Liver (tissue), 9 donors: ENCODE measurements around the gene RAPGEF4. TPM values are rescaled to one million over a fixed set of nuclear protein-coding genes. Genes with fewer than 3 reads are reported as not detected.

Experiments used
- DNase-seq: peaks from one replicate; pipeline ENCODE4 v3.0.0-alpha.2; 2017; ENCODE audit warnings: low spot score
- H3K27ac ChIP-seq, 2 donors: one replicate each; pipeline ENCODE4 v1.7.0; 2013; ENCODE audit warnings: inconsistent platforms in 2 of 2, low read length in 2 of 2, control low read depth in 1 of 2, low read depth in 1 of 2, mild to moderate bottlenecking in 1 of 2
- H3K27me3 ChIP-seq, 4 donors: one replicate each; pipeline versions ENCODE4 v1.6.1 to v1.7.0; 2013; ENCODE audit warnings: low read length in 3 of 4, inconsistent platforms in 1 of 4, mild to moderate bottlenecking in 1 of 4, moderate library complexity in 1 of 4; ENCODE audit not compliant: control insufficient read depth in 4 of 4, insufficient read depth in 4 of 4
- H3K36me3 ChIP-seq, 4 donors: one replicate each; pipeline versions ENCODE4 v1.6.1 to v1.7.0; 2013; ENCODE audit warnings: low read length in 3 of 4, mild to moderate bottlenecking in 3 of 4, low read depth in 1 of 4, moderate library complexity in 1 of 4; ENCODE audit not compliant: control insufficient read depth in 4 of 4, insufficient read depth in 3 of 4
- H3K4me1 ChIP-seq, 4 donors: one replicate each; pipeline versions ENCODE4 v1.6.1 to v1.7.0; 2013; ENCODE audit warnings: low read length in 3 of 4, mild to moderate bottlenecking in 3 of 4, moderate library complexity in 1 of 4; ENCODE audit not compliant: control insufficient read depth in 4 of 4, insufficient read depth in 4 of 4
- H3K4me3 ChIP-seq, 3 donors: one replicate each; pipeline versions ENCODE4 v1.6.1 to v1.7.0; 2013; ENCODE audit warnings: low read length in 3 of 3, control low read depth in 1 of 3, low read depth in 1 of 3, mild to moderate bottlenecking in 1 of 3
- H3K9ac ChIP-seq, 2 donors: one replicate each; pipeline ENCODE4 v1.7.0; 2013; ENCODE audit warnings: low read length in 2 of 2, mild to moderate bottlenecking in 2 of 2, moderate library complexity in 2 of 2, control low read depth in 1 of 2, low read depth in 1 of 2
- H3K9me3 ChIP-seq, 4 donors: one replicate each; pipeline versions ENCODE4 v1.6.1 to v1.7.0; 2013; ENCODE audit warnings: low read length in 3 of 4; ENCODE audit not compliant: control insufficient read depth in 4 of 4
- ATF3 ChIP-seq: IDR thresholded peaks from 2 replicates; pipeline ENCODE4 v1.6.1; 2016; ENCODE audit warnings: antibody characterized with exemption
- CTCF ChIP-seq: fragments of 150-350 bp; IDR thresholded peaks from 2 replicates; pipeline ENCODE4 v1.5.1; 2017; ENCODE audit warnings: improper control_type of control experiment, low read depth, low read length; ENCODE audit not compliant: missing input control
- EGR1 ChIP-seq, 2 donors: IDR thresholded peaks; 2 replicates each; pipeline ENCODE4 v1.6.1; 2016 to 2018; ENCODE audit warnings: antibody characterized with exemption in 2 of 2, low read depth in 2 of 2
- FOXA1 ChIP-seq: IDR thresholded peaks from 2 replicates; pipeline ENCODE4 v1.6.1; 2016; ENCODE audit warnings: antibody characterized with exemption
- FOXA2 ChIP-seq: IDR thresholded peaks from 2 replicates; pipeline ENCODE4 v1.6.1; 2016; ENCODE audit warnings: antibody characterized with exemption
- GABPA ChIP-seq, 2 donors: IDR thresholded peaks in 1 of 2; conservative IDR thresholded peaks in 1 of 2; 2 replicates each; pipeline ENCODE4 v1.6.1; 2016; ENCODE audit warnings: antibody characterized with exemption in 2 of 2, mild to moderate bottlenecking in 1 of 2, moderate library complexity in 1 of 2
- HNF4A ChIP-seq, 2 donors: conservative IDR thresholded peaks; 2 replicates each; pipeline ENCODE4 v1.6.1; 2016; ENCODE audit warnings: antibody characterized with exemption in 2 of 2, mild to moderate bottlenecking in 2 of 2
- HNF4G ChIP-seq: IDR thresholded peaks from 2 replicates; pipeline ENCODE4 v1.6.1; 2016; ENCODE audit warnings: antibody characterized with exemption
- JUND ChIP-seq, 2 donors: IDR thresholded peaks; 2 replicates each; pipeline ENCODE4 v1.6.1; 2016; ENCODE audit warnings: antibody characterized with exemption in 2 of 2
- MAX ChIP-seq: IDR thresholded peaks from 2 replicates; pipeline ENCODE4 v1.6.1; 2016; ENCODE audit warnings: antibody characterized with exemption
- NR2F2 ChIP-seq: IDR thresholded peaks from 2 replicates; pipeline ENCODE4 v1.6.1; 2016; ENCODE audit warnings: antibody characterized with exemption
- RAD21 ChIP-seq, 2 donors: IDR thresholded peaks; 2 replicates each; pipeline ENCODE4 v1.6.1; 2016; ENCODE audit warnings: antibody characterized with exemption in 2 of 2, mild to moderate bottlenecking in 2 of 2
- REST ChIP-seq: IDR thresholded peaks from 2 replicates; pipeline ENCODE4 v1.6.1; 2016; ENCODE audit warnings: antibody characterized with exemption, mild to moderate bottlenecking
- RXRA ChIP-seq, 2 donors: IDR thresholded peaks; 2 replicates each; pipeline ENCODE4 v1.6.1; 2017 to 2018; ENCODE audit warnings: antibody characterized with exemption in 2 of 2, mild to moderate bottlenecking in 1 of 2
- SP1 ChIP-seq: IDR thresholded peaks from 2 replicates; pipeline ENCODE4 v1.6.1; 2018; ENCODE audit warnings: antibody characterized with exemption, mild to moderate bottlenecking
- TAF1 ChIP-seq: conservative IDR thresholded peaks from 2 replicates; pipeline ENCODE4 v1.6.1; 2016; ENCODE audit warnings: antibody characterized with exemption, mild to moderate bottlenecking
- YY1 ChIP-seq: IDR thresholded peaks from 2 replicates; pipeline ENCODE4 v1.6.1; 2016; ENCODE audit warnings: antibody characterized with exemption, mild to moderate bottlenecking
- WGBS: extraction: QIAGEN DNeasy Blood & Tissue Kit; methylation state at CpG from one replicate; pipeline ENCODE4 v1.1.7; 2013; 5-methylcytosine and 5-hydroxymethylcytosine counted together
- polyA plus RNA-seq, 2 donors: library from polyadenylated mRNA; stranded (reverse) in 1 of 2; unstranded in 1 of 2; fragments of 200-250 nt in 1 of 2; fragments of >200 nt in 1 of 2; fragmentation: Nextera tagmentation in 1 of 2; extraction: Ambion mirVana in 1 of 2; gene quantifications; one replicate each; pipeline versions ENCODE4 v1.2.1 to v1.2.3, GENCODE V29; 2013 to 2015
- total RNA-seq, 2 donors: library from RNA; depleted of rRNA; stranded (reverse); fragments of >200 nt; gene quantifications; one replicate each; pipeline ENCODE4 v1.2.3, GENCODE V29; 2014
- TF ChIP-seq, protein P1 (sequence below): IDR thresholded peaks from 2 replicates; pipeline ENCODE4 v1.6.1; 2016; ENCODE audit warnings: antibody characterized with exemption
- donor health status: healthy.
- donor health status: healthy.
- donor health status: healthy.
- donor health status: healthy.
- donor health status: healthy.

RAPGEF4 gene
- total and polyA plus RNA-seq, 4 donors = 1.5 to 18.2 (median 8.3) TPM

GRCh38 chr2:173048897-173049661 is 313.4 kb downstream of the RAPGEF4 start:
- no peak for DNase-seq
- Histone ChIP-seq H3K27ac (peak overlapping the region; percentile 69 to 88), H3K36me3 (no peaks in the 10 kb centered on the region), H3K4me1 (peaks cover 0 to 18% (median 0%) of the 10 kb centered on the region in 4 donors), H3K9ac (peak overlapping the region in 1 of 2 donors; percentile 57), H3K4me3 (no peak overlapping the region), H3K9me3 (no peaks in the 10 kb centered on the region), H3K27me3 (no peaks in the 10 kb centered on the region)
- TF ChIP-seq SP1 (peak; percentile 59), FOXA2 (no peak), REST (peak; percentile 12), RAD21 (IDR thresholded peaks at IDR 0.05) (peak; percentile 4 to 5), HNF4G (no peak), GABPA (IDR thresholded peaks at IDR 0.05 in 1 of 2, conservative IDR thresholded peaks at IDR 0.05 in 1 of 2) (peak in 1 of 2 donors; percentile 17), TAF1 (peak; percentile 52), FOXA1 (no peak), ATF3 (peak; percentile 98), EGR1 (IDR thresholded peaks at IDR 0.05; ENCODE audit: low read depth in 2 of 2) (no peak), HNF4A (conservative IDR thresholded peaks at IDR 0.05) (peak; percentile 49 to 58), YY1 (peak; percentile 45), MAX (no peak), NR2F2 (no peak), CTCF (no peak), RXRA (IDR thresholded peaks at IDR 0.05) (peak in 1 of 2 donors; percentile 36), JUND (IDR thresholded peaks at IDR 0.05) (peak; percentile 100)
- TF ChIP-seq, protein P1, sequence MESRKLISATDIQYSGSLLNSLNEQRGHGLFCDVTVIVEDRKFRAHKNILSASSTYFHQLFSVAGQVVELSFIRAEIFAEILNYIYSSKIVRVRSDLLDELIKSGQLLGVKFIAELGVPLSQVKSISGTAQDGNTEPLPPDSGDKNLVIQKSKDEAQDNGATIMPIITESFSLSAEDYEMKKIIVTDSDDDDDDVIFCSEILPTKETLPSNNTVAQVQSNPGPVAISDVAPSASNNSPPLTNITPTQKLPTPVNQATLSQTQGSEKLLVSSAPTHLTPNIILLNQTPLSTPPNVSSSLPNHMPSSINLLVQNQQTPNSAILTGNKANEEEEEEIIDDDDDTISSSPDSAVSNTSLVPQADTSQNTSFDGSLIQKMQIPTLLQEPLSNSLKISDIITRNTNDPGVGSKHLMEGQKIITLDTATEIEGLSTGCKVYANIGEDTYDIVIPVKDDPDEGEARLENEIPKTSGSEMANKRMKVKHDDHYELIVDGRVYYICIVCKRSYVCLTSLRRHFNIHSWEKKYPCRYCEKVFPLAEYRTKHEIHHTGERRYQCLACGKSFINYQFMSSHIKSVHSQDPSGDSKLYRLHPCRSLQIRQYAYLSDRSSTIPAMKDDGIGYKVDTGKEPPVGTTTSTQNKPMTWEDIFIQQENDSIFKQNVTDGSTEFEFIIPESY = no peak
- 12% methylated on average over 4 of the region's 4 CpGs for WGBS
